Fibroblast of pulmonary artery (primary cell): ENCODE data around the gene SORCS2.

ENCODE experiments used
- DNase-seq: peaks from one replicate; pipeline ENCODE4 v3.0.0-alpha.2; 2010; ENCODE audit warnings: low read depth
- H3K4me3 ChIP-seq: replicated peaks from 2 replicates; pipeline ENCODE4 v1.5.1; 2011; ENCODE audit warnings: low read depth, mild to moderate bottlenecking, control low read depth, low read length, moderate library complexity
- TF ChIP-seq, protein P1 (sequence below): IDR thresholded peaks from 2 replicates; pipeline ENCODE4 v1.5.1; 2011; ENCODE audit warnings: mild to moderate bottlenecking, control low read depth, low read length, inconsistent platforms; ENCODE audit errors: missing control alignments

SORCS2 gene

DNA sequence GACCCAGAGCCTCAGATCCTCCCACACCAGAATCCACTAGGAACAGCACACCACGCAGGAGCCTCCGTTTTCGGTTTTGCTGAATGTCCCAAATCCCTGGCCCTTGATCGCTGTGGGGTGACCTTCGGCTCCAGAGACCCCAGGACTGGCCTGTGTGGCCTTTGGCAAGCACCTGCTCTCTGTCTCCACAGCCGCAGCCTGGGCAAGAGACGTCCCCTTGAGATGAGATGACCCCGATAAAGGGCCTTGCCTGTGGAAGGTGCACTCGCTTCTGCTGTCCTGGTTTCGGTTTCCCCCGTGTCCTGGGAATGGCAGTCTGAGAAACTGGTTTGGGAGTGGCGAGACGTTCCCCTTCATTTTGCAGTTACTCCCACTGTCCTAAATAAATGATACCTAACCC is 232.8 kb downstream of the SORCS2 start:
- DNase-seq, result no peak
- H3K4me3 ChIP-seq, result no peak overlapping the region
- TF ChIP-seq, protein P1, sequence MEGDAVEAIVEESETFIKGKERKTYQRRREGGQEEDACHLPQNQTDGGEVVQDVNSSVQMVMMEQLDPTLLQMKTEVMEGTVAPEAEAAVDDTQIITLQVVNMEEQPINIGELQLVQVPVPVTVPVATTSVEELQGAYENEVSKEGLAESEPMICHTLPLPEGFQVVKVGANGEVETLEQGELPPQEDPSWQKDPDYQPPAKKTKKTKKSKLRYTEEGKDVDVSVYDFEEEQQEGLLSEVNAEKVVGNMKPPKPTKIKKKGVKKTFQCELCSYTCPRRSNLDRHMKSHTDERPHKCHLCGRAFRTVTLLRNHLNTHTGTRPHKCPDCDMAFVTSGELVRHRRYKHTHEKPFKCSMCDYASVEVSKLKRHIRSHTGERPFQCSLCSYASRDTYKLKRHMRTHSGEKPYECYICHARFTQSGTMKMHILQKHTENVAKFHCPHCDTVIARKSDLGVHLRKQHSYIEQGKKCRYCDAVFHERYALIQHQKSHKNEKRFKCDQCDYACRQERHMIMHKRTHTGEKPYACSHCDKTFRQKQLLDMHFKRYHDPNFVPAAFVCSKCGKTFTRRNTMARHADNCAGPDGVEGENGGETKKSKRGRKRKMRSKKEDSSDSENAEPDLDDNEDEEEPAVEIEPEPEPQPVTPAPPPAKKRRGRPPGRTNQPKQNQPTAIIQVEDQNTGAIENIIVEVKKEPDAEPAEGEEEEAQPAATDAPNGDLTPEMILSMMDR, result no peak

GRCh38 chr4:7425591-7426468 is 233.5 kb downstream of the SORCS2 start:
- no peak for DNase-seq
- TF ChIP-seq, protein P1, result no peak
- H3K4me3 ChIP-seq, result no peak overlapping the region

- H3K4me3 ChIP-seq, result no peak overlapping the region
- DNase-seq, result no peak
- TF ChIP-seq, protein P1, result no peak
These were observed 234.3 kb downstream of the SORCS2 start for GRCh38 chr4:7426525-7427171.

DNA sequence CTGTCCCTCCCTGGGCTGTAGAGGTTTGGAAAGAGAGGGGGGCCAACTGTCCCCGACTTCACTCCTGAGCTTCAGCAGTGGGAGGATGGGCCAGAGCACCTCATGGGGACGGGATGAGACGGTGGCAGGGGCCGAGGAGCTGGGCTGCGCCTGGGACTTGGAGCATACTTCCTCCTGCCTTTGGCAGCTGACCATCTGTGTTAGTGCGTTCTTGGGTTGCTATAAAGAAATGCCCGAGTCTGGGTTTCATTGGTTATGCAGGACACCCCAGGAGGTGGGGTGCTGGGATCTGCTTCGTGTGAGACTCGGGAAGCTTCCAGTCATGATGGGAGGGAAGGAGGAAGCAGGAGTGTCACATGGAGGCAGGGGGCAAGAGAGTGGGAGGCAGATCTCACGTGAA is 235.0 kb downstream of the SORCS2 start:
- TF ChIP-seq, protein P1, result no peak
- no peak overlapping the region for H3K4me3 ChIP-seq
- DNase-seq, result no peak

- TF ChIP-seq, protein P1, result no peak
- no peak for DNase-seq
- no peak overlapping the region for H3K4me3 ChIP-seq
These were observed 235.5 kb downstream of the SORCS2 start for GRCh38 chr4:7427831-7428260.

- TF ChIP-seq, protein P1, result no peak
- DNase-seq, result no peak
- no peak overlapping the region for H3K4me3 ChIP-seq
These were observed 236.1 kb downstream of the SORCS2 start for GRCh38 chr4:7428261-7429068.
